Activated naive CD4-positive, alpha-beta T cell treated with anti-CD3 and anti-CD28 coated beads for 36 hours (primary cell): Measurements from ENCODE around the gene GLCE. TPM values are rescaled to one million over a fixed set of nuclear protein-coding genes. Genes with fewer than 3 reads are reported as not detected.
"Not testable (repeated sequence)": the region's sequence is repeated elsewhere in the genome, so short reads cannot be mapped to it uniquely, and the experiment has no call there.

ENCODE experiments used
- CTCF ChIA-PET: fragments of 350-600 bp; sonication (Branson Sonifier 250); formaldehyde crosslinking; loops from one replicate; lab custom pipeline; 2021; ENCODE audit warnings: antibody characterized with exemption; lab: Charles Lee
- DNase-seq: peaks from one replicate; pipeline ENCODE4 v3.0.0-alpha.2; 2020
- H3K27ac Mint-ChIP-seq: one replicate; pipeline ENCODE4 v1.8.0; 2021; ENCODE audit warnings: mild to moderate bottlenecking, mixed read lengths
- H3K27me3 Mint-ChIP-seq: one replicate; pipeline ENCODE4 v1.8.0; 2021; ENCODE audit warnings: low read depth, mixed read lengths
- H3K36me3 Mint-ChIP-seq: one replicate; pipeline ENCODE4 v1.8.0; 2021; ENCODE audit warnings: low read depth, mixed read lengths
- H3K4me1 Mint-ChIP-seq: one replicate; pipeline ENCODE4 v1.8.0; 2021; ENCODE audit warnings: low read depth, mixed read lengths
- H3K4me3 Mint-ChIP-seq: one replicate; pipeline ENCODE4 v1.8.0; 2021; ENCODE audit warnings: mild to moderate bottlenecking, moderate library complexity, mixed read lengths
- H3K9me3 Mint-ChIP-seq: one replicate; pipeline ENCODE4 v1.8.0; 2021; ENCODE audit warnings: mixed read lengths
- intact Hi-C: fragments of 100-400 bp; cut with micrococcal nuclease; formaldehyde crosslinking; loops from one replicate; pipeline ENCODE4 v1.15.1; 2023
- total RNA-seq, 2 experiments: library from RNA; stranded (reverse); gene quantifications; one replicate each; pipeline ENCODE4 v1.2.3, GENCODE V29; 2021

The GLCE gene
- total RNA-seq, 2 experiments from 2014 or later = 2.5 to 2.6 TPM

- peaks cover 1% of the 10 kb centered on the region for H3K4me1 Mint-ChIP-seq
- peaks cover 55% of the 10 kb centered on the region for H3K27me3 Mint-ChIP-seq
- DNase-seq = no peak
- H3K9me3 Mint-ChIP-seq = no peaks in the 10 kb centered on the region
- H3K4me3 Mint-ChIP-seq = no peak overlapping the region
- intact Hi-C loops = loop anchor here (5.0 kb wide), 1 partner anchor 112 kb away; the partner anchor contains the start of gene KIF23
- CTCF ChIA-PET = no interaction called here
- H3K36me3 Mint-ChIP-seq = no peaks in the 10 kb centered on the region
- no peak overlapping the region for H3K27ac Mint-ChIP-seq
Measured at GRCh38 chr15:69299943-69300588, 139.6 kb downstream of the GLCE start.

DNA sequence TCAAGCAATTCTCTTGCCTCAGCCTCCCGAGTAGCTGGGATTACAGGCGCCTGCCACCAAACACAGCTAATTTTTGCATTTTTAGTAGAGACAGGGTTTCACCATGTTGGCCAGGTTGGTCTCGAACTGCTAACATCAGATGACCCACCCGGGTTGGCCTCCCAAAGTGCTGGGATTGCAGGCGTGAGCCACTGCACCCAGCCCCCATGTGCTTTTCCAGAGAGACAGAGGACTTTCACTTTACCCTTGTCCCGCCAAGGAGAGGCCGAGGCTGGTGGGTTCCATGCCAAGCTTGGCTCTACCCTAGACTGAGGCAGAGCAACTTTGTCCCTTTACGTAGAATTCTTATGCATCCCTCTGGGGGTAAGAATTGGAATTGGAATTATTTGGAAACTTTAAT, 140.7 kb downstream of the GLCE start:
- peaks cover 52% of the 10 kb centered on the region for H3K27me3 Mint-ChIP-seq
- H3K9me3 Mint-ChIP-seq, DNase-seq, H3K4me3 Mint-ChIP-seq, CTCF ChIA-PET, H3K27ac Mint-ChIP-seq, H3K36me3 Mint-ChIP-seq, H3K4me1 Mint-ChIP-seq: not testable (repeated sequence)
- intact Hi-C loops = loop anchor here (5.0 kb wide), 1 partner anchor 111 kb away; the partner anchor contains the start of gene KIF23

DNA sequence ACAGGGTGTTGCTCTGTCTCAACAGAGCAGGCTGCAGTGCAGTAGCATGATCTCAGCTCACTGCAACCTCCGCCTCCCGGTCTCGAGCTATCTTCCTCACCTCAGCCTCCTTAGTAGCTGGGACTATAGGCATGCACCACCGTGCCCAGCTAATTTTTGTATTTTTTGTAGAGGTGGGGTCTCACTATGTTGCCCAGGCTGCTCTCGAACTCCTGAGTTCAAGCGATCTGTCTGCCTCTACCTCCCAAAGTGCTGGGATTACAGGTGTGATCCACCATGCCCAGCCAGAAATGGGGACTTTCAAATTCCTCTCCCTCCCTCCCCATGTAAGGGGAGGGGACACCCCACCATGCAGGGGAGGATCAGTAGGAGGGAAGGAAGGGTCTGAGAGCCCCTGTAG, 141.7 kb downstream of the GLCE start:
- DNase-seq, H3K4me3 Mint-ChIP-seq, H3K36me3 Mint-ChIP-seq, H3K27ac Mint-ChIP-seq, H3K4me1 Mint-ChIP-seq, H3K9me3 Mint-ChIP-seq: not testable (repeated sequence)
- CTCF ChIA-PET = interaction anchor here (0.8 kb wide), 1 partner anchor 243 kb away, joined by 3 read pairs; no protein-coding TSS in a partner anchor
- intact Hi-C loops = loop anchor here (5.0 kb wide), 1 partner anchor 110 kb away; the partner anchor contains the start of gene KIF23
- peaks cover 47% of the 10 kb centered on the region for H3K27me3 Mint-ChIP-seq

DNA sequence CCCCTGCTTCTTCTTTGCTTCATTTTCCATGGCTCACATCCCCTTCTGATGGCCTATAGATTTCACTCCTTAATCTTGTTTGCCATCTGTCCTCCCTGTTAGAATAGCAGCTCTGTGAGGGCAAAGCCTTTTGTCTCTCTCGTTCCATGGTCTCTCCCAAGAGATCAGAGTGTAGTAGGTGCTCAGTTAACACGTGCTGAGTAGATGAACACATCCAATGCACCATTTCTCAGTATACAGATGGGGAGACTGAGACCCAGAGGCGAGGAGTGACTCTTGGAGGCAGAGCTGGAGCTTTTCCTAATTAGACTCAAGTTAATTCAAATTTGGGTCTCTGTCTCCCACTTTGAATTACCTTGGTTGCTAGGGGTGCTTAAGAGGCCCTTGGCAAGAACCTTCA, 142.5 kb downstream of the GLCE start:
- H3K36me3 Mint-ChIP-seq = no peaks in the 10 kb centered on the region
- H3K4me3 Mint-ChIP-seq = no peak overlapping the region
- peaks cover 39% of the 10 kb centered on the region for H3K27me3 Mint-ChIP-seq
- intact Hi-C loops = loop anchor here (5.0 kb wide), 1 partner anchor 109 kb away; the partner anchor contains the start of gene KIF23
- CTCF ChIA-PET = interaction anchor here (0.8 to 1.5 kb wide), 3 partner anchors 87 to 244 kb away, joined by 3 read pairs; no protein-coding TSS in a partner anchor
- H3K4me1 Mint-ChIP-seq = peaks cover 1% of the 10 kb centered on the region
- H3K27ac Mint-ChIP-seq = no peak overlapping the region
- no peaks in the 10 kb centered on the region for H3K9me3 Mint-ChIP-seq
- no peak for DNase-seq

DNA sequence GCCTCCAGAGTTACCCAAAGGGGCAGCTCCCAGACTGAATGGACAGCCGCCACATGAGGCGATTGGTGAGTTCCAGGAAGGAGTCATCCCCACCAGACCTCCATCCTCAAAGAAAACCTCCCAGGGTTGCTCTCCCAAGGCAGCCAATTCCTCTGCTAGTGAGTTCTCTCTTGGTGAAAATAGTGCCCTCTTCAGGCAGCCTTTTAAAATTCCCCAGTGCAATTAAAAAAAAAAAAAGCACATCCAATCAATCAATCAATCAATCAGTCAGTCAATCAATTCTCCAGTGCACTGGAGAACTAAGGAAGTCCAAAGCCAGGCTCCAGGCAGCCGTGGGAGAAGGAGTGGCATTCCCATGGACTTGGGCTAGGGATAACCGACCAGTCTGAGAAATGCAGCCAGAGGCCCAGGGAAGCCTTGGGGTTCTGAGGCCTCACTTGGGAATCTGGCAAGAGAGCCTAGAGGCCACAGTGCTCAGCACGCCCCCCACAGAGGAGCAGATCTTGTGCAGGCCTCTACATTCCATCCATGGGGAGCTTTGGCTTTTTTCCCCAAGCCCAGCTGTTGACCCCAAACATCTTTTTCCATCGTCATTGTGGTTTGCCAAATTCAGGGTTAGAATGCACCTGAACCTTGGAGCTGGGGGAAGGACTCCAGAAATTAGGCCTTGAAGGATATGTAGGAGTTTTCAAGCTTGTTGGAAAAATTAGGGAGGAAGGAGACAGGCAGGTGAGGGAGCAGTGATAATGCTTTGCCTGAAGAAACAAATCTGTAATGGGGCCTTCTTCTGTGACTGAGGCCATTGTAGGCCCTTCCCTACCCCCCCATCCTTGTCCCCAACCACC, 143.1 kb downstream of the GLCE start:
- Mint-ChIP-seq H3K4me3 (no peak overlapping the region), H3K27ac (no peak overlapping the region), H3K36me3 (no peaks in the 10 kb centered on the region), H3K9me3 (no peaks in the 10 kb centered on the region), H3K4me1 (peaks cover under 1% of the 10 kb centered on the region), H3K27me3 (peaks cover 36% of the 10 kb centered on the region)
- CTCF ChIA-PET = interaction anchor here (1.0 to 1.5 kb wide), 2 partner anchors 86 to 89 kb away, joined by 3 read pairs; no protein-coding TSS in a partner anchor
- DNase-seq = no peak
- intact Hi-C loops = loop anchor here (5.0 kb wide), 1 partner anchor 109 kb away; the partner anchor contains the start of gene KIF23

DNA sequence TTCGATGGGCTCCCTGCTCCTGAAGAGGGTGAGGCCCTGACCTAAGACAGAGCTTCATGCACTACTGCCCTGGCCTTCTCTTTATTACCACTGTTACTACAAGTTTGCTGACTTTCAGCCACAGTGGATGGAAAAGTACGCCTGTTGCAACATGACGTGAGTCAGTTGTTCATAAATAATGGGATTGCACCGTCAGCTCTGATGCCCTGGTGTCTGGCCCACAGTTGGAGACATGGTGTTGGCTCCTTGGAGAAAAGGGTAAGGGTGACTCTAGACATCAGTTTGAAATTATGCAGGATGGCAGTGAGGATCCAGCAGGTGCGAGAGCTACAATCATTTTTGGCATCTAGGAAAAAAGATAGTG, 143.7 kb downstream of the GLCE start:
- H3K9me3 Mint-ChIP-seq = no peaks in the 10 kb centered on the region
- CTCF ChIA-PET = interaction anchor here (1.5 kb wide), 1 partner anchor 86 kb away, joined by 3 read pairs; no protein-coding TSS in a partner anchor
- no peak overlapping the region for H3K27ac Mint-ChIP-seq
- intact Hi-C loops = loop anchor here (5.0 kb wide), 1 partner anchor 108 kb away; the partner anchor contains the start of gene KIF23
- H3K4me1 Mint-ChIP-seq = no peaks in the 10 kb centered on the region
- no peaks in the 10 kb centered on the region for H3K36me3 Mint-ChIP-seq
- H3K4me3 Mint-ChIP-seq = no peak overlapping the region
- H3K27me3 Mint-ChIP-seq = peaks cover 41% of the 10 kb centered on the region
- no peak for DNase-seq

- Mint-ChIP-seq H3K4me3 (no peak overlapping the region), H3K36me3 (no peaks in the 10 kb centered on the region), H3K27me3 (peaks cover 38% of the 10 kb centered on the region), H3K27ac (no peak overlapping the region), H3K9me3 (no peaks in the 10 kb centered on the region), H3K4me1 (no peaks in the 10 kb centered on the region)
- CTCF ChIA-PET = no interaction called here
- DNase-seq = no peak
- intact Hi-C loops = no loop called here
Measured at GRCh38 chr15:69305204-69305931, 144.9 kb downstream of the GLCE start.

DNA sequence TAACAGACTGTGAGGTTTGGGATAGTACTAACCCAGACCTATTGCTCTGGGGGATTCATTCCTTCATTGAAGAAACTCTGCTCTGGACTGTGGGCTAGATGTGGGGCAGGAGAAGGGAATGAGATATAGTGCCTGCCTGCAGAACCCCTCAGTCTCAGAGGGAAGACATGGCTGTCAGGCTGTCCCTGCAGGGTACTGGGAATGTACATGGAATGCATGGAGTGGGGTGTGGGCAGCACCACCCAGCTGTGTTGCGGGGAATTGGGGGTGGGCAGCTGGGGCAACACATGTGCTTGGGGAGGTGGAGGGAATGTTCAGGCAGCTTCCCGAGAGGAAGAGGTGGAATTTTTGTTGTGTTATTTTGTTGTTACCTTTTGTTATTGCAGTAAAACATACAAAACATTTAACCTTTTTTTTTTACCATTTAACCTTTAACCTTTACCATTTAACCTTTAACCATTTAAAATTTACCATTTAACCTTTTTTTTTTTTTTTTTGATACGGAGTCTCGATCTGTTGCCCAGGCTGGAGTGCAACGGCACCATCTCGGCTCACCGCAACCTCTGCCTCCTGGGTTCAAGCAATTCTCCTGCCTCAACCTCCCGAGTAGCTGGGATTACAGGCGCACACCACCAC, 145.6 kb downstream of the GLCE start:
- no peak overlapping the region for H3K4me3 Mint-ChIP-seq
- intact Hi-C loops = no loop called here
- DNase-seq = no peak
- no peaks in the 10 kb centered on the region for H3K9me3 Mint-ChIP-seq
- no peak overlapping the region for H3K27ac Mint-ChIP-seq
- no peaks in the 10 kb centered on the region for H3K4me1 Mint-ChIP-seq
- H3K27me3 Mint-ChIP-seq = peaks cover 34% of the 10 kb centered on the region
- CTCF ChIA-PET = no interaction called here
- H3K36me3 Mint-ChIP-seq = no peaks in the 10 kb centered on the region

GRCh38 chr15:69307939-69308338, 147.5 kb downstream of the GLCE start:
- Mint-ChIP-seq H3K27me3 (peaks cover 20% of the 10 kb centered on the region), H3K27ac (no peak overlapping the region), H3K9me3 (no peaks in the 10 kb centered on the region), H3K4me3 (no peak overlapping the region), H3K4me1 (no peaks in the 10 kb centered on the region), H3K36me3 (no peaks in the 10 kb centered on the region)
- intact Hi-C loops = no loop called here
- CTCF ChIA-PET = interaction anchor here (0.6 to 1.5 kb wide), 2 partner anchors 87 to 551 kb away, joined by 3 to 4 read pairs; no protein-coding TSS in a partner anchor
- no peak for DNase-seq

DNA sequence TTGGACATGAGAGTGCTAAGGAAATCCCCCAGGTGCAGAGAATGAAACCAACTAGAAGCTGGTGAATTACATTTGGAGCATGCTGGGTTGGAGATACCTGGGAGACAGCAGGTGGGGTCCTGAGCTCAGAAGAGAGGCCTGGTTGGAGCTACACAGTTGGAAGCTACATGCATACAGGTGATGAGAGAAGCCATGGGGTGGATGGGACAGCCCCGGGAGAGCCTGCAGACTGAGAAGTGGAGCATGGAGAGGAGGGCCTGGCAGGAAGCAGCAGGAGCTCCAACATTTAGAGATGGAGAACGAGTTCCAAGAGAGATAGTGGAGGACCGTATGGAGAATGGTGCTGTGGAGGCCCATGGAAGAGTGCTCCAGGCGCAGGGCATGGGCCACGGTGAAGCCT, 148.5 kb downstream of the GLCE start:
- Mint-ChIP-seq H3K27ac (no peak overlapping the region), H3K36me3 (no peaks in the 10 kb centered on the region), H3K4me3 (no peak overlapping the region), H3K9me3 (no peaks in the 10 kb centered on the region), H3K4me1 (no peaks in the 10 kb centered on the region), H3K27me3 (peaks cover 19% of the 10 kb centered on the region)
- intact Hi-C loops = no loop called here
- CTCF ChIA-PET = interaction anchor here (1.5 kb wide), 1 partner anchor 86 kb away, joined by 4 read pairs; no protein-coding TSS in a partner anchor
- DNase-seq = no peak

DNA sequence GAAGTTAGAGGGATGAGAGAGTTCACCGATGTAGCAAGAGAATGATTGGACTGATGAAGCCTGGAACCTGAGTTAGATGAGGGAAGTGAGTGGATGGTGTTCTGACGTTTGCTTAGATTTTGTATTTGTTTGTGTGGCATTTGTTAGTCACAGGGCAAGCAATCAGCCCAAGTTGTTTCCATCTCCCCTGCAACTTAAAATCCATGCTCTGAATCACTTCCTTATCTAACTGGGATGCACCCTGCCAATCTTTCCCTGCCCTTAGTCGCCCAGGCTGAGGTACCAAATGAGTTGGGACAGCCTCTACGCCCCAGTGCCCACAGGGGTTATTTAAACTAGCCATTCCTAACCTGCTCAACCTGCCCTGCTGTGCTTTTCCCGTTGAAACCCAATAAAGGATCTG, 150.9 kb downstream of the GLCE start:
- no peaks in the 10 kb centered on the region for H3K4me1 Mint-ChIP-seq
- no peaks in the 10 kb centered on the region for H3K36me3 Mint-ChIP-seq
- H3K4me3 Mint-ChIP-seq = no peak overlapping the region

More for the DNA sequence above, 150.9 kb downstream of the GLCE start:
- H3K9me3 Mint-ChIP-seq = no peaks in the 10 kb centered on the region
- H3K27me3 Mint-ChIP-seq = peaks cover 16% of the 10 kb centered on the region
- CTCF ChIA-PET = no interaction called here
- H3K27ac Mint-ChIP-seq = no peak overlapping the region
- intact Hi-C loops = no loop called here
- DNase-seq = no peak
